Measurements from ENCODE around the gene PLP2.

DNA sequence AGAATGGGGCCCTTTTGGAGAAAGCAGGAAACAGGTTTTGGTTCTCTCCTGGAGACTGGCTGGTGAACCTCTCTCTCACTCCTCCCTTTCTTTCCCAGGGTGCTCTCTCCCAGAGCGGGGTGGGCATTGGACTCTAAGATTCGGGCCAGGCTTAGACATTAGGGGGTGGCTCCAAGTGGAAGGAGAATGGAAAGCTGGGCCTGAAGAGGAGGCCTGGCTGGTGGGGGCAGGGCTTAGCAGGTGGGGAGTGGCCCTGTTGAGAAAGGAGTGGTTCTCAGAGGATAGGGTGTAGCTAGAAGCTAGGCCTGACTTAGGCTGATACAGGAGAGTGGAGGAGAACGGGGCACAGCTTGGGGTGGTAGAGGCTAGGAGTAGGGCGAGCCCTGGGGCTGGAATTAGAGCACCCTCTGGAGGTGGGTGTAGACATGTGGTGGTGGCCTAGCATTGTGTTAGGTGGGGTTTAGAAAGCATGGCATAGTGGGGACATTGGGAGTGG is 5.7 kb downstream of the PLP2 start:
- no peak for TF ChIP-seq CTCF (conservative IDR thresholded peaks at IDR 0.05)
- TF ChIP-seq EZH2 (IDR thresholded peaks at IDR 0.05; ENCODE audit: low read depth): no peak
